Measurements from ENCODE around the gene MYB.

GRCh38 chr6:135265278-135265677 lies 84.2 kb downstream of the MYB start:
- TF ChIP-seq TAF1 (IDR thresholded peaks at IDR 0.05; ENCODE audit: low read depth, low read length) (no peak), POLR2A (IDR thresholded peaks at IDR 0.05; ENCODE audit: low read depth, low read length) (no peak)
